IPS-20b (cell line): ENCODE measurements around the gene ATAD3B.
A peak's percentile ranks its signal among the peaks of the same experiment; 100 is the strongest.

Experiments used
- H3K27ac ChIP-seq: one replicate; pipeline ENCODE4 v1.5.1; 2013; ENCODE audit warnings: low read length
- H3K27me3 ChIP-seq: 2 replicates; pipeline ENCODE4 v1.6.1; 2013; ENCODE audit warnings: mild to moderate bottlenecking, low read length, inconsistent platforms; ENCODE audit not compliant: insufficient read depth
- H3K36me3 ChIP-seq: 2 replicates; pipeline ENCODE4 v1.6.1; 2013; ENCODE audit warnings: low read depth, mild to moderate bottlenecking, inconsistent platforms, low read length, moderate library complexity; ENCODE audit not compliant: insufficient read depth
- H3K4me1 ChIP-seq: 2 replicates; pipeline ENCODE4 v1.6.1; 2013; ENCODE audit warnings: mild to moderate bottlenecking, control low read depth, inconsistent platforms, low read length, moderate library complexity; ENCODE audit not compliant: insufficient read depth
- H3K4me3 ChIP-seq: 2 replicates; pipeline ENCODE4 v1.5.1; 2013; ENCODE audit warnings: mild to moderate bottlenecking, low read length, inconsistent platforms
- H3K9ac ChIP-seq: 2 replicates; pipeline ENCODE4 v1.6.1; 2013; ENCODE audit warnings: low read depth, mild to moderate bottlenecking, inconsistent platforms, low read length, moderate library complexity
- H3K9me3 ChIP-seq: 2 replicates; pipeline ENCODE4 v1.6.1; 2013; ENCODE audit warnings: mild to moderate bottlenecking, low read depth, low read length, inconsistent platforms; ENCODE audit not compliant: insufficient read depth

The ATAD3B gene

GRCh38 chr1:1471389-1472052, at the start of gene ATAD3B:
ATAD3B (plus strand) TSS chr1:1471765; CDS start chr1:1471885, 120 bp downstream.
- Histone ChIP-seq H3K4me3 (peak within 1 kb of the TSS; percentile 95), H3K9ac (peak within 1 kb of the TSS; percentile 93), H3K9me3 (no peaks in the 10 kb centered on the region), H3K36me3 (no peaks in the 10 kb centered on the region), H3K27me3 (no peaks in the 10 kb centered on the region), H3K27ac (peak within 1 kb of the TSS; percentile 94), H3K4me1 (no peaks in the 10 kb centered on the region; the same call in 1 of the 2 replicates)

DNA sequence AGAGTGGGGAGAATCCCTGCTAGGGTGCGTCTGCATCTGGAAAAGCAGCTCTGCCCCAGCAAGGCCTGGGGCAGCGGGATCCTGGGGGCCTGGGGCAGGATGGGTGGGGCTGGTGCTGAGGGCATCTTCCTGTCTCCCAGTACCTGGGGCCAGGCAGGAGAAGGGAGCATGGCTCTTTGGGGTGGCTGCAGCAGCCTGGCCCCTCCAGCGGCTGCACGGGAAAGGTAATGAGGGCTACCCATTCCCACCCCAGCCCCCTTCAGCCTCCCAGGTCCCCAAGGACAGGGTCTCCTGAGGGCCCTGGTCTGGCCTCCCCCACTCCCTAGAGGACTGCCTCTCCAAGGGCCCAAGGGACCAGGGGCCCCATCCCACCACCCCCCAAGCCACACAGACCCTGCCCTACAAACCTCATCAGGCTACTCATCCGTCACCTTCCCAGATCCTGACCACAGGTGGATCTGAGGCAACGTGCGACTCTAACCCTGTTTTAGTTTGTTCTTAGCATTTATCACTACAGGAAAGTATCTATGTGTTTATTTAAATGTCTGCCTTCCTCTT, 49.6 kb upstream of the ATAD3B start:
- peaks cover 23% of the 10 kb centered on the region for H3K4me1 ChIP-seq
- no peak overlapping the region for H3K27ac ChIP-seq
- no peak overlapping the region for H3K4me3 ChIP-seq
- 0 out of 2 replicates have a peak overlapping the region, but pooled peaks have one; percentile 38 for H3K9ac ChIP-seq
- peaks cover 12% of the 10 kb centered on the region; the same call in 1 of the 2 replicates for H3K27me3 ChIP-seq
- no peaks in the 10 kb centered on the region for H3K36me3 ChIP-seq
- H3K9me3 ChIP-seq: no peaks in the 10 kb centered on the region

GRCh38 chr1:1422465-1423244, 48.9 kb upstream of the ATAD3B start:
- Histone ChIP-seq H3K4me1 (peaks cover 23% of the 10 kb centered on the region), H3K9me3 (no peaks in the 10 kb centered on the region), H3K27me3 (peaks cover 12% of the 10 kb centered on the region; the same call in 1 of the 2 replicates), H3K9ac (peak overlapping the region; percentile 38; the same call in 1 of the 2 replicates), H3K36me3 (no peaks in the 10 kb centered on the region), H3K4me3 (no peak overlapping the region), H3K27ac (no peak overlapping the region)

- peaks cover 23% of the 10 kb centered on the region for H3K4me1 ChIP-seq
- H3K9me3 ChIP-seq: no peaks in the 10 kb centered on the region
- no peaks in the 10 kb centered on the region for H3K36me3 ChIP-seq
- no peak overlapping the region for H3K27ac ChIP-seq
- H3K27me3 ChIP-seq: peaks cover 12% of the 10 kb centered on the region; the same call in 1 of the 2 replicates
- no peak overlapping the region for H3K4me3 ChIP-seq
- no peak overlapping the region for H3K9ac ChIP-seq
Observed at GRCh38 chr1:1423245-1423597, 48.3 kb upstream of the ATAD3B start.

GRCh38 chr1:1424707-1425106, 46.9 kb upstream of the ATAD3B start:
- Histone ChIP-seq H3K27me3 (peaks cover under 1% of the 10 kb centered on the region; the same call in 1 of the 2 replicates), H3K27ac (no peak overlapping the region), H3K4me3 (no peak overlapping the region), H3K9ac (no peak overlapping the region), H3K36me3 (no peaks in the 10 kb centered on the region), H3K4me1 (peaks cover 23% of the 10 kb centered on the region), H3K9me3 (no peaks in the 10 kb centered on the region)

GRCh38 chr1:1425426-1425752, 46.2 kb upstream of the ATAD3B start:
- H3K4me1 ChIP-seq: peaks cover 27% of the 10 kb centered on the region
- H3K9ac ChIP-seq: no peak overlapping the region

DNA sequence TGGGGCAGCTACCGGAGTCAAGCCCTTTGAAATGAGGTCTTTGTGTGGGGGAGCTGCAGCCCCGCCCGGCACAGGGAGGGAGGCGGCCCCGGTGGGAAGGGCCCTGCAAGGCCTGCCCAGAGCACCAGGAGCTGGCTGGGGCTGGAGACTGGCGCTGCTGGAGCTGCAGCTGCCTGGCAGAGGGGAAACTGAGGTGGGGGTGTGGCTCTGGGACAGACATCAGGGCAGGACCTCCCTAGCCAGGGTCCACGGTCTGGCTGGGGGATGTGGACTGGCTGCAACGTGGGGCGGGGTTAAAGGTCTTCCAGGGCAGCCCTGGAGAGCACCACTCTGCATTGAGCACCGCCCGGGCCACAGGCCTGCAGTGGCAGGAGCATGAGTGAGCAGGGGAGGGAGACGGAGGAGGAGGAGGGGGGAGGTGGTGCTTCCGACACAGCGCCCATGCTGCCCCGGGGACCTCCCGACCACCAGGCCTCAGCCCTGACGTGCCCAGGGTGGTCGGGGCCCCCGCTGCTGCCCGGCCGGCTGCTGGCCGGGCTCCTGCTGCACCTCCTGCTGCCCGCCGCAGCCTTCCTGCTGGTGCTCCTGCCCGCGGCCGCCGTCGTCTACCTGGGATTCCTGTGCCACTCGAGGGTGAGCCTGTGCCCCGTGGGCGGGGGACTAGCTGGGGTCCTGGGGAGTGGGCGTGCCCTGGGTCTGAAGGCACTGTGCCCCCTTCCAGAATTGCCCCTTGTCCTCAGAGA, 45.6 kb upstream of the ATAD3B start:
- no peak overlapping the region for H3K27ac ChIP-seq
- peak overlapping the region; percentile 50; the same call in 1 of the 2 replicates for H3K4me3 ChIP-seq
- H3K9ac ChIP-seq: peak overlapping the region; percentile 37; the same call in 1 of the 2 replicates
- peaks cover 26% of the 10 kb centered on the region for H3K4me1 ChIP-seq
- no peaks in the 10 kb centered on the region for H3K9me3 ChIP-seq
- no peaks in the 10 kb centered on the region for H3K36me3 ChIP-seq
- no peaks in the 10 kb centered on the region; the same call in 1 of the 2 replicates for H3K27me3 ChIP-seq

More at GRCh38 chr1:1425426-1425752, 46.2 kb upstream of the ATAD3B start:
- H3K9me3 ChIP-seq: no peaks in the 10 kb centered on the region
- H3K27me3 ChIP-seq: no peaks in the 10 kb centered on the region; the same call in 1 of the 2 replicates
- no peaks in the 10 kb centered on the region for H3K36me3 ChIP-seq
- H3K4me3 ChIP-seq: no peak overlapping the region
- no peak overlapping the region for H3K27ac ChIP-seq

DNA sequence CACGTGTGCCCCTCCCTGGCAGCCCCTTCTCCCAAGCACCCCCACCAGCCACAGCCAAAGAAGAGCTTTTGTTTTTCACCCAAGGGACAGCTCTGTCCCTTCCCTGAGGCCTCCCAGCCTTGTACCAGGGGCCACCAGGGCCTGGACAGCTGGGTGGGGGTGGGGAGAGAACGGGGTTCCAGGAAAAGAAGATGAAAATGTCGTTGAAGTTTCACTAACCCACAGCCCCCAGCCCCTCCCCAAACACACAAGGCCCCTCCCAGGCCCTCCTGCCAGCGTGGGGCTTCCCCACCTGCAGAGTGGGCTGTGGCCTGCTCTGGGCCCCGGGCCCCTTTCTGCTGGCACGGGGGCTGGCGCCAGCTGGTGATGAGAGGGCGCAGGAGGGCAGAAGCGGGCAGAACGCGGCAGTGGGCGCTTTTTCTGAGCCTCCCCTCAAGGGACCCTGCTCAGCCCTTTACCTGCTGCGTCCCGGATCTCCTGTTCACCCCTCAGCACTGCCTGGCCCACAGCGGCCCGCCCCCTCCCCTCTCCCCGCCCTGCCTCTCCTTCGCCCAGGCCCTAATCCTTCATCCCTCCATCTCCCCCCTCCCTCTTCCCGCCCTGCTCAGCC, 45.0 kb upstream of the ATAD3B start:
- no peaks in the 10 kb centered on the region for H3K27me3 ChIP-seq
- H3K36me3 ChIP-seq: no peaks in the 10 kb centered on the region
- peak overlapping the region; percentile 50; the same call in 1 of the 2 replicates for H3K4me3 ChIP-seq
- no peaks in the 10 kb centered on the region for H3K9me3 ChIP-seq
- no peak overlapping the region for H3K27ac ChIP-seq
- H3K9ac ChIP-seq: peak overlapping the region; percentile 37; the same call in 1 of the 2 replicates
- H3K4me1 ChIP-seq: peaks cover 23% of the 10 kb centered on the region

DNA sequence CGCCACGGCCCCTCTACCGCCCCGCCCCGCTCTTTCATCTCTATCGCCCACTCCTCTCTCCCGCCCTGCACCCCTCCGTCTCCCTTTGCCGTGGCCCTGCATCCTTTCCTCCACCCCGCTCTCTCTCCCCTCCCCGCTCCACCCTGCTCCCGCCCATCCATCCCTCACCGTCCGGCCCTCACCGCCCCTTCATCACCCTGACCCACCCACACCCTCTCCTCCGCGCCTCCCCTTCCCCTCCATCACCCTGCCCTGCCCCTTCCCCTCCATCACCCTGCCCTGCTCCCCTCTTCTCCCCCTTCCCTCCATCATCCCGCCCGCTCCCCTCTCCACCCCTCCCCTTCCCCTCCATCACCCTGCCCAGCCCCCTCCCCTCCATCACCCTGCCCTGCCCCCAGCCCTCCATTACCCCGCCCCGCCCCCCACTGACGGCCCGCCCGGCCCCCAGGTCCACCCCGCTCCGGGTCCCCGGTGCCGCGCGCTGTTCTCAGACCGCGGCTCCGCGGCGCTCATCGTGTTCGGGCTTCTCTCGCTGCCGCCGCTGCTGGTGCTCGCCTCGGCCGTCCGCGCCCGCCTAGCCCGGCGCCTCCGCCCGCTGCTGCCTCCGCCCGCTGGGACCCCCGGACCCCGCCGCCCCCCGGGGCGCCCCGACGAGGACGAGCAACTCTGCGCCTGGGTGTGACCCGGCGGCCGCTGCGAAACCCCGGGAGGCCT, 44.3 kb upstream of the ATAD3B start:
- no peaks in the 10 kb centered on the region for H3K27me3 ChIP-seq
- no peak overlapping the region for H3K9ac ChIP-seq
- H3K27ac ChIP-seq: no peak overlapping the region
- no peaks in the 10 kb centered on the region for H3K9me3 ChIP-seq
- H3K36me3 ChIP-seq: no peaks in the 10 kb centered on the region
- H3K4me1 ChIP-seq: peaks cover 21% of the 10 kb centered on the region
- peak overlapping the region; percentile 50; the same call in 1 of the 2 replicates for H3K4me3 ChIP-seq

DNA sequence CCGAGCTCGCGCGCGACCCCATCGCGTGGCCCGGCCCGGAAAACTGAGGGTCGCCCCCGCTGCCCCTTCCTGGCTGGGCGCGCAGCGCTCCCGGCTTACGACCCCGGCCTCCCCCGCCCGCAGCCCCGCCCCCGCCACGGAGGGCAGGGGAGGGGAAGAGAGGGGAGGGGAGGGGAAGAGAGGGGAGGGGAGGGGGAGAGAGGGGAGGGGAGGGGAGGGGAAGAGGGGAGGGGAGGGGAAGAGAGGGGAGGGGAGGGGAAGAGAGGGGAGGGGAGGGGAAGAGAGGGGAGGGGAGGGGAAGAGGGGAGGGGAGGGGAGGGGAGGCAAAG, 43.8 kb upstream of the ATAD3B start:
- Histone ChIP-seq H3K27ac (no peak overlapping the region), H3K9me3 (no peaks in the 10 kb centered on the region), H3K4me3 (peak overlapping the region; percentile 43; the same call in 1 of the 2 replicates), H3K27me3 (no peaks in the 10 kb centered on the region), H3K9ac (no peak overlapping the region), H3K36me3 (no peaks in the 10 kb centered on the region), H3K4me1 (peaks cover 18% of the 10 kb centered on the region; the same call in 1 of the 2 replicates)
